Gastrocnemius medialis (tissue), 4 donors: ENCODE data around the gene SMIM23.

ENCODE experiments used
- POLR2A ChIP-seq, 2 donors: fragments of 450-650 bp; IDR thresholded peaks; one replicate each; pipeline ENCODE4 v1.6.1; 2017; ENCODE audit warnings: antibody characterized with exemption in 2 of 2, mild to moderate bottlenecking in 2 of 2, moderate library complexity in 2 of 2
- TF ChIP-seq, protein P1 (sequence below), 5 experiments: fragments of 450-650 bp in 3 of 5; fragments of 200-600 bp in 2 of 5; sonication (generic) in 2 of 5; IDR thresholded peaks in 4 of 5; conservative IDR thresholded peaks in 1 of 5; 1 replicate in 4 of 5; 2 replicates in 1 of 5; pipeline ENCODE4 v1.5.1; 2016 to 2019; ENCODE audit warnings: antibody characterized with exemption in 5 of 5, mild to moderate bottlenecking in 3 of 5, moderate library complexity in 3 of 5

DNA sequence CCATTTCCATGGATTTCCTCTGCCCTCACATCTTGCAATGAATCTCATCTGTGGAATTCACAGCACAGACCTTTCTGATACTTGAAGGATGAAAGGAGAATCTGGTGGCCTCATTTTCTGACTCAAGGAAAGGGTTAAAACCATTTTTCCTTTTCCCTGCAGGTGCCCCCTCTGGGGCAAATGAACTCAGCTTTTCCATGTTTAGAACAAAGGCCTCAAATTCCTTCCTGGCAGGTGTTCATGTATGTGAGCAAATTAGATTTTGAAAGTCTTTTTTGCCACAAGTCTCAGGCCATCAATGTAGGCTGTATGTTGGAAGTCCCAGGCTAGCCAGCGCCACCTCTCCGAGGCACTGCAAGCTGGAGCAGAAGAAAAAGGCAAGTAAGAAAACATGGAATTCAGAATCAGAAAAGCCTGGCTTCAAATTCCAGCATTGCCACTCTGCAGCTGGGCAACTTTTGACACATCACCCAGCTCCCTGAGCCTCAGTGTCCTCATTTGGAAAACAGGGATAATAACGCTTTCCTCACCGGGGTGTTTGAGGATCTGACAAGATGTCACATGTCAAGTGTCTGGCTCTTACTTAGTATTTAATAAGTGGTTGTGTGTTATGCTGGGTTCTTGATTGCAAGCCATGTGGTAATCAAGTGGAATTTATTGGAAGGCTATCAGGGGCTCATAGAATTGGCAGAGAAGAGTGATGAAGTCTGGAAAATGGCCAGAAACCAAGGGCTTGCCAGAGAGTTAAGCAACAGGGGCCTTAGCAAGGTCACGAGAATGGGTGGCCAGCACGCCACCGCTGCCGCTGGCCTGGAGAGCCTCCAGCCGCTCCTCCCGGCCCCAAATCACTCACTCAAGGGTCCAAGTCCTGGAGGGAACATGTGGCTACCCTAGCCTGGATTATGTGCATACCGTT lies 48.4 kb upstream of the SMIM23 start:
- TF ChIP-seq, protein P1, sequence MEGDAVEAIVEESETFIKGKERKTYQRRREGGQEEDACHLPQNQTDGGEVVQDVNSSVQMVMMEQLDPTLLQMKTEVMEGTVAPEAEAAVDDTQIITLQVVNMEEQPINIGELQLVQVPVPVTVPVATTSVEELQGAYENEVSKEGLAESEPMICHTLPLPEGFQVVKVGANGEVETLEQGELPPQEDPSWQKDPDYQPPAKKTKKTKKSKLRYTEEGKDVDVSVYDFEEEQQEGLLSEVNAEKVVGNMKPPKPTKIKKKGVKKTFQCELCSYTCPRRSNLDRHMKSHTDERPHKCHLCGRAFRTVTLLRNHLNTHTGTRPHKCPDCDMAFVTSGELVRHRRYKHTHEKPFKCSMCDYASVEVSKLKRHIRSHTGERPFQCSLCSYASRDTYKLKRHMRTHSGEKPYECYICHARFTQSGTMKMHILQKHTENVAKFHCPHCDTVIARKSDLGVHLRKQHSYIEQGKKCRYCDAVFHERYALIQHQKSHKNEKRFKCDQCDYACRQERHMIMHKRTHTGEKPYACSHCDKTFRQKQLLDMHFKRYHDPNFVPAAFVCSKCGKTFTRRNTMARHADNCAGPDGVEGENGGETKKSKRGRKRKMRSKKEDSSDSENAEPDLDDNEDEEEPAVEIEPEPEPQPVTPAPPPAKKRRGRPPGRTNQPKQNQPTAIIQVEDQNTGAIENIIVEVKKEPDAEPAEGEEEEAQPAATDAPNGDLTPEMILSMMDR (IDR thresholded peaks at IDR 0.05 in 4 of 5, conservative IDR thresholded peaks at IDR 0.05 in 1 of 5) = no peak
- TF ChIP-seq POLR2A (IDR thresholded peaks at IDR 0.05) = no peak
